T-cell (primary cell): Measurements from ENCODE around the gene POLR1C. TPM values are rescaled to one million over a fixed set of nuclear protein-coding genes. Genes with fewer than 3 reads are reported as not detected.

Experiments used
- ATAC-seq, 4 experiments: fragments of 200-7000 bp in 3 of 4; fragments of 150-1000 bp in 1 of 4; cut with Tn5 transposase; replicated peaks in 1 of 4; 1 replicate in 3 of 4; 2 replicates in 1 of 4; pipeline ENCODE4 v1.10.0; 2021; ENCODE audit warnings: moderate library complexity in 3 of 4, mild to moderate bottlenecking in 2 of 4, moderate number of reproducible peaks in 1 of 4
- CTCF ChIA-PET, 2 donors: fragments of 300-600 bp; sonication (Branson Sonifier 250); formaldehyde crosslinking; loops; one replicate each; lab custom pipeline; 2022; ENCODE audit warnings: antibody characterized with exemption in 2 of 2; lab: Charles Lee
- POLR2A ChIA-PET, 2 donors: fragments of 300-600 bp; sonication (Branson Sonifier 250); formaldehyde crosslinking; loops; one replicate each; lab custom pipeline; 2022; ENCODE audit warnings: antibody characterized with exemption in 2 of 2; lab: Charles Lee
- DNase-seq, 35 experiments: peaks; one replicate each; pipeline versions ENCODE4 v3.0.0 to v3.0.0-alpha.2; 2013 to 2023
- H3K27ac ChIP-seq: one replicate; pipeline ENCODE4 v1.5.1; 2013; ENCODE audit warnings: low read length
- H3K27me3 ChIP-seq, 2 experiments: replicated peaks in 1 of 2; 1 replicate in 1 of 2; 2 replicates in 1 of 2; pipeline versions ENCODE4 v1.6.1 to v1.7.0; 2013; ENCODE audit warnings: low read length in 1 of 2, mixed read lengths in 1 of 2; ENCODE audit not compliant: control insufficient read depth in 2 of 2, insufficient read depth in 2 of 2; ENCODE audit errors: extremely low read depth in 1 of 2
- H3K36me3 ChIP-seq, 2 donors: 1 replicate in 1 of 2; 2 replicates in 1 of 2; pipeline versions ENCODE4 v1.6.1 to v1.7.0; 2013; ENCODE audit warnings: low read length in 1 of 2; ENCODE audit not compliant: control insufficient read depth in 2 of 2, insufficient read depth in 1 of 2; ENCODE audit errors: extremely low read depth in 1 of 2
- H3K4me1 ChIP-seq, 2 experiments: 1 replicate in 1 of 2; 2 replicates in 1 of 2; pipeline versions ENCODE4 v1.6.1 to v1.7.0; 2013; ENCODE audit warnings: low read length in 2 of 2, mixed read lengths in 1 of 2; ENCODE audit not compliant: insufficient read depth in 2 of 2, control insufficient read depth in 1 of 2; ENCODE audit errors: extremely low read depth in 1 of 2
- H3K4me3 ChIP-seq, 2 donors: 1 replicate in 1 of 2; 2 replicates in 1 of 2; pipeline versions ENCODE4 v1.5.1 to v1.7.0; 2013; ENCODE audit warnings: mild to moderate bottlenecking in 2 of 2, low read length in 1 of 2, moderate library complexity in 1 of 2; ENCODE audit not compliant: control insufficient read depth in 1 of 2; ENCODE audit errors: extremely low read depth in 1 of 2
- H3K9me3 ChIP-seq: 2 replicates; pipeline ENCODE4 v1.7.0; 2013
- H3K27ac Mint-ChIP-seq, 2 donors: one replicate each; pipeline ENCODE4 v1.8.0; 2020 to 2021; ENCODE audit warnings: mild to moderate bottlenecking in 2 of 2, mixed read lengths in 2 of 2
- H3K27me3 Mint-ChIP-seq, 2 donors: one replicate each; pipeline ENCODE4 v1.8.0; 2021 to 2022; ENCODE audit warnings: mixed read lengths in 2 of 2
- H3K36me3 Mint-ChIP-seq: one replicate; pipeline ENCODE4 v1.8.0; 2021; ENCODE audit warnings: mixed read lengths
- H3K4me1 Mint-ChIP-seq, 3 donors: one replicate each; pipeline ENCODE4 v1.8.0; 2020 to 2022; ENCODE audit warnings: mixed read lengths in 3 of 3, mild to moderate bottlenecking in 1 of 3
- H3K4me3 Mint-ChIP-seq, 3 donors: one replicate each; pipeline ENCODE4 v1.8.0; 2020 to 2022; ENCODE audit warnings: mild to moderate bottlenecking in 3 of 3, mixed read lengths in 3 of 3, moderate library complexity in 3 of 3
- H3K9me3 Mint-ChIP-seq, 3 donors: one replicate each; pipeline ENCODE4 v1.8.0; 2020 to 2022; ENCODE audit warnings: mixed read lengths in 3 of 3
- WGBS: methylation state at CpG from one replicate; pipeline ENCODE4 v1.1.5; 2013; ENCODE audit warnings: missing lambda C conversion rate; ENCODE audit not compliant: insufficient coverage; 5-methylcytosine and 5-hydroxymethylcytosine counted together
- total RNA-seq, 35 experiments: library from RNA in 6 of 35; stranded (reverse) in 6 of 35; fragments of 120-200 nt in 1 of 35; gene quantifications; one replicate each; pipeline versions ENCODE4 v1.2.1 to v1.2.4 and lab custom pipeline; 2013 to 2026

POLR1C gene
- total RNA-seq, 5 donors from 2014 or later (not counting 1 experiment from before 2014, with no cell fraction given), result 42.3 to 49.8 (median 46.1) TPM

- H3K27me3 Mint-ChIP-seq, result peaks cover 17 to 19% of the 10 kb centered on the region in 2 donors
- no peak overlapping the region for H3K4me3 Mint-ChIP-seq
- no peak overlapping the region for H3K4me3 ChIP-seq
- no peak for ATAC-seq
- 95% methylated on average over 3 of the region's 6 CpGs for WGBS
- H3K4me1 Mint-ChIP-seq, result peaks cover 8 to 18% (median 16%) of the 10 kb centered on the region in 3 donors
- peaks cover 19 to 38% of the 10 kb centered on the region in 2 donors for H3K36me3 ChIP-seq
- H3K27ac Mint-ChIP-seq, result peak overlapping the region in 1 of 2 donors; percentile 11
- peaks cover 29% of the 10 kb centered on the region for H3K36me3 Mint-ChIP-seq
- H3K4me1 ChIP-seq, result peaks cover 0 to 23% of the 10 kb centered on the region in 2 experiments
- H3K27me3 ChIP-seq, result peaks cover 0 to 34% of the 10 kb centered on the region in 2 experiments
- CTCF ChIA-PET, result interaction anchor here (0.6 to 1.9 kb wide), 15 partner anchors 10 to 331 kb away, joined by 3 to 10 read pairs (median 3); partner anchors contain the start of genes ABCC10 (in 1 of the 2), CRIP3 (in 1 of the 2), DLK2 (in 1 of the 2) and POLR1C (in 1 of the 2)
- POLR2A ChIA-PET, result no interaction called here
- no peak for DNase-seq
- H3K9me3 Mint-ChIP-seq, result no peaks in the 10 kb centered on the region
- no peaks in the 10 kb centered on the region for H3K9me3 ChIP-seq
- peak overlapping the region; percentile 38 for H3K27ac ChIP-seq
Observed at GRCh38 chr6:43505718-43506117, 11.2 kb upstream of the POLR1C start.

- H3K27ac ChIP-seq, result peak overlapping the region; percentile 38
- DNase-seq, result no peak
- peaks cover 19 to 37% of the 10 kb centered on the region in 2 donors for H3K36me3 ChIP-seq
- Mint-ChIP-seq H3K27ac (peak overlapping the region; percentile 11 to 46), H3K27me3 (peaks cover 17 to 19% of the 10 kb centered on the region in 2 donors), H3K4me1 (peaks cover 8 to 18% (median 17%) of the 10 kb centered on the region in 3 donors), H3K36me3 (peaks cover 29% of the 10 kb centered on the region), H3K9me3 (no peaks in the 10 kb centered on the region), H3K4me3 (no peak overlapping the region)
- no peak overlapping the region for H3K4me3 ChIP-seq
- peaks cover 0 to 34% of the 10 kb centered on the region in 2 experiments for H3K27me3 ChIP-seq
- CTCF ChIA-PET, result interaction anchor here (0.6 to 2.6 kb wide), 18 partner anchors 10 to 332 kb away, joined by 3 to 10 read pairs (median 3); partner anchors contain the start of genes ABCC10 (in 1 of the 2), CRIP3 (in 1 of the 2), DLK2 (in 1 of the 2) and POLR1C (in 1 of the 2)
- WGBS, result no CpG with 5 or more reads among the region's 3 CpGs
- POLR2A ChIA-PET, result interaction anchor here in 1 of 2 donors (0.6 kb wide), 1 partner anchor 29 kb away, joined by 3 read pairs; the partner anchor contains the start of gene TJAP1
- no peaks in the 10 kb centered on the region for H3K9me3 ChIP-seq
- H3K4me1 ChIP-seq, result peaks cover 0 to 25% of the 10 kb centered on the region in 2 experiments
- ATAC-seq, result no peak
Observed at GRCh38 chr6:43506171-43506570, 10.7 kb upstream of the POLR1C start.

DNA sequence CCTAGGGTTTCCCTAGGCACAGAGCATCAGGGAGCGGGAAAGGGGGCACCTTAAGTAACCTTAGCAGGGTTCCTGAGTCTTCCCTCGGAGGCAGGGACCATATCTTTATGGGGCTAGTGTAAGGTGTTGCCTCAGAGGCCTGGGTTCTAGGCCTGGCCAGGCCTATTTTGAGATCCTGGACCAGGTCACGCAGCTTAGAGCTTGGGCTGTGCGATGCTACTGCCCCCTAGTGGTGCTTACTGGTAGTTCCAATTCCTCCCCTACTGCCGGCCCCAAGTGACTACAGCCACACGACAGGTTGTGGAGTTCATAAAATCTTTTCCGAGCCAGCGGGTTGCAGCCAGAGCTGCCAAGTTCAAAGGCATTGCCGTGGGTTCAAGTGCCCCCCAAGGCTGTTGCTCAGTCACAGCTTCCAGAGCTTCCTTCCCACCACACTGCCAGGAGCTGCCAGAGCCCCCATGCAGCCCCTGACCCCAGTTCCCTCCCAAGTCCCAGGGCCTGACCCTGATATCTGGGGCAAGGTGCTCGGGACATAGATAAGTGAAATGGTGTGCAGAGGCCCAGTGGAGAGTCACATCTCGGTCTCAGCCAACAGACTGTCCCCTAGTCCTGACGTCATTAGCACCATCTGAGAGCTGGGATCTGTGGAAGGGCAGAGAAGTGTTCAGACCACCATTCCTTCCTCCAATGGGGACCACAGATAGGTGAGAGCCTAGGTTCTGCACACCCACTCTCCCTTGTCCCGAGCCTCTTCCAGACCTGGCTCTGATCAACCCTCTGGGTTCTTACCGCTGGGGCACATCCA lies 10.0 kb upstream of the POLR1C start:
- 34% methylated on average over 9 of the region's 14 CpGs for WGBS
- peak overlapping the region in 1 of 2 donors; percentile 46 for H3K27ac Mint-ChIP-seq
- POLR2A ChIA-PET, result interaction anchor here (0.5 to 0.6 kb wide), 3 partner anchors 29 to 926 kb away, joined by 3 read pairs; partner anchors contain the start of gene TJAP1 (in 1 of the 2)

GRCh38 chr6:43508481-43509141 lies 8.3 kb upstream of the POLR1C start:
- CTCF ChIA-PET, result interaction anchor here in 1 of 2 donors (0.6 to 2.6 kb wide), 3 partner anchors 147 to 332 kb away, joined by 4 to 10 read pairs (median 5); no protein-coding TSS in a partner anchor
- H3K9me3 Mint-ChIP-seq, result no peaks in the 10 kb centered on the region
- POLR2A ChIA-PET, result no interaction called here
- no peak for DNase-seq
- peaks cover 17 to 19% of the 10 kb centered on the region in 2 donors for H3K27me3 Mint-ChIP-seq
- ATAC-seq, result no peak
- peaks cover 25% of the 10 kb centered on the region for H3K36me3 Mint-ChIP-seq
- 76% methylated on average over 3 of the region's 8 CpGs for WGBS
- peak overlapping the region; percentile 74 to 82 (median 75) for H3K4me3 Mint-ChIP-seq
- H3K4me1 ChIP-seq, result peaks cover 0 to 30% of the 10 kb centered on the region in 2 experiments
- H3K36me3 ChIP-seq, result peaks cover 23 to 42% of the 10 kb centered on the region in 2 donors
- H3K27me3 ChIP-seq, result peaks cover 0 to 34% of the 10 kb centered on the region in 2 experiments
- peak overlapping the region; percentile 6 to 12 for H3K27ac Mint-ChIP-seq
- no peak overlapping the region for H3K4me3 ChIP-seq
- H3K27ac ChIP-seq, result no peak overlapping the region
- H3K9me3 ChIP-seq, result no peaks in the 10 kb centered on the region
- peaks cover 20 to 29% (median 29%) of the 10 kb centered on the region in 3 donors for H3K4me1 Mint-ChIP-seq

More for the DNA sequence above, 10.0 kb upstream of the POLR1C start:
- no peaks in the 10 kb centered on the region for H3K9me3 Mint-ChIP-seq
- H3K4me1 Mint-ChIP-seq, result peaks cover 13 to 23% (median 22%) of the 10 kb centered on the region in 3 donors
- no peak overlapping the region for H3K4me3 Mint-ChIP-seq
- H3K4me1 ChIP-seq, result peaks cover 0 to 25% of the 10 kb centered on the region in 2 experiments
- H3K4me3 ChIP-seq, result no peak overlapping the region
- H3K36me3 ChIP-seq, result peaks cover 22 to 41% of the 10 kb centered on the region in 2 donors
- H3K36me3 Mint-ChIP-seq, result peaks cover 28% of the 10 kb centered on the region
- CTCF ChIA-PET, result interaction anchor here (0.6 to 2.6 kb wide), 22 partner anchors 10 to 959 kb away, joined by 3 to 10 read pairs (median 3); partner anchors contain the start of genes ABCC10 (in 1 of the 2), CRIP3 (in 1 of the 2), DLK2 (in 1 of the 2) and POLR1C (in 1 of the 2)
- H3K9me3 ChIP-seq, result no peaks in the 10 kb centered on the region
- peak overlapping the region; percentile 38 for H3K27ac ChIP-seq
- H3K27me3 Mint-ChIP-seq, result peaks cover 17 to 19% of the 10 kb centered on the region in 2 donors
- peaks cover 0 to 34% of the 10 kb centered on the region in 2 experiments for H3K27me3 ChIP-seq
- DNase-seq (peak; percentile 41 to 93 (median 71)), ATAC-seq (peak; percentile 61 to 72 (median 68))

GRCh38 chr6:43509142-43509983 lies 7.5 kb upstream of the POLR1C start:
- Histone ChIP-seq H3K4me1 (peaks cover 1 to 34% of the 10 kb centered on the region in 2 experiments), H3K36me3 (peaks cover 23 to 44% of the 10 kb centered on the region in 2 donors), H3K27ac (no peak overlapping the region), H3K9me3 (no peaks in the 10 kb centered on the region), H3K4me3 (no peak overlapping the region), H3K27me3 (peaks cover 0 to 34% of the 10 kb centered on the region in 2 experiments)
- peaks cover 17 to 19% of the 10 kb centered on the region in 2 donors for H3K27me3 Mint-ChIP-seq
- H3K4me1 Mint-ChIP-seq, result peaks cover 25 to 36% (median 33%) of the 10 kb centered on the region in 3 donors
- POLR2A ChIA-PET, result interaction anchor here in 1 of 2 donors (0.6 kb wide), 1 partner anchor 1089 kb away, joined by 3 read pairs; no protein-coding TSS in a partner anchor
- CTCF ChIA-PET, result interaction anchor here in 1 of 2 donors (1.0 kb wide), 1 partner anchor 961 kb away, joined by 3 read pairs; no protein-coding TSS in a partner anchor
- DNase-seq (no peak), ATAC-seq (no peak)
- WGBS, result 13% methylated on average over 65 of the region's 69 CpGs
- peaks cover 25% of the 10 kb centered on the region for H3K36me3 Mint-ChIP-seq
- H3K9me3 Mint-ChIP-seq, result no peaks in the 10 kb centered on the region
- peak overlapping the region in 1 of 2 donors; percentile 45 for H3K27ac Mint-ChIP-seq
- H3K4me3 Mint-ChIP-seq, result peak overlapping the region; percentile 74 to 82 (median 75)
